Endothelial cell of umbilical vein (primary cell): ENCODE results near the gene IL2RG.
A peak's percentile ranks its signal among the peaks of the same experiment; 100 is the strongest.

Experiments
- EZH2 ChIP-seq: IDR thresholded peaks from 2 replicates; pipeline ENCODE4 v1.6.1; 2012; ENCODE audit warnings: borderline replicate concordance, low read depth, mild to moderate bottlenecking, moderate library complexity, low read length, inconsistent platforms; ENCODE audit not compliant: severe bottlenecking
- FOS ChIP-seq: IDR thresholded peaks from 2 replicates; pipeline ENCODE4 v1.6.1; 2011; ENCODE audit warnings: mild to moderate bottlenecking, low read length, moderate library complexity, borderline replicate concordance; ENCODE audit not compliant: insufficient read depth
- GATA2 ChIP-seq: IDR thresholded peaks from 2 replicates; pipeline ENCODE4 v1.7.0; 2011; ENCODE audit warnings: low read depth, mild to moderate bottlenecking, moderate library complexity, mixed read lengths, low read length; ENCODE audit not compliant: insufficient read length, insufficient read depth
- JUN ChIP-seq: IDR thresholded peaks from 2 replicates; pipeline ENCODE4 v1.6.1; 2011; ENCODE audit warnings: borderline replicate concordance, low read depth; ENCODE audit not compliant: insufficient read length, insufficient read depth
- MYC ChIP-seq: IDR thresholded peaks from one replicate; pipeline ENCODE4 v1.6.1; 2011; ENCODE audit warnings: mild to moderate bottlenecking, low read depth, low read length
- POLR2A ChIP-seq: IDR thresholded peaks from 2 replicates; pipeline ENCODE4 v1.6.1; 2012; ENCODE audit warnings: low read depth, mild to moderate bottlenecking, control low read depth, low read length
- POLR2AphosphoS5 ChIP-seq: IDR thresholded peaks from 2 replicates; pipeline ENCODE4 v1.6.1; 2012; ENCODE audit warnings: low read depth, mild to moderate bottlenecking, control low read depth, low read length, moderate library complexity; ENCODE audit not compliant: insufficient read depth
- TF ChIP-seq, protein P1 (sequence below), 2 donors: IDR thresholded peaks; 1 replicate in 1 of 2; 2 replicates in 1 of 2; pipeline ENCODE4 v1.5.1; 2011; ENCODE audit warnings: low read length in 2 of 2, mild to moderate bottlenecking in 2 of 2, moderate library complexity in 2 of 2, control low read depth in 1 of 2, inconsistent platforms in 1 of 2, low read depth in 1 of 2; ENCODE audit not compliant: insufficient read depth in 1 of 2; ENCODE audit errors: extremely low read depth in 1 of 2
- TF ChIP-seq, protein P2 (sequence below): IDR thresholded peaks from 2 replicates; pipeline ENCODE4 v1.6.1; 2011; ENCODE audit not compliant: insufficient read depth, insufficient read length

DNA sequence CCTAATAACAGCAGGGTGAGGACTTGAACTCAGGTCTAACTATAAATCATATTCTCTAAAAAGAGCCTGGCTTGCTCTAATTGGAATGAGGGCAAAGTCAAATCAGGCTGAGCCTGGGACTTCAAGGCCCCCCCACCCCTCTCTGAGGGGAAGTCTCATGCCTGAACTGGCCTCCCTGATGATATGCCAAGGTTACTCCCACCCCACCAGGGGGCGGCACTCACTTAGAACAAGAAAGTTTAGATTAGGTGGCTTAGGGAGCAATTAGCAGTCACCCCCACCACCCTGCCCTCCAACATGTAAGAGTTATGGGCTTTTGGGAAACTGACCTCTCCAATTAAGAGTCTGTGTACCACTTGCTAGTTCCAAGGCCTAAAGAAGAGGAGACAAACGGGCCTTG lies 13.1 kb downstream of the IL2RG start:
- TF ChIP-seq POLR2AphosphoS5, result no peak
- TF ChIP-seq MYC, result no peak
- TF ChIP-seq, protein P1, sequence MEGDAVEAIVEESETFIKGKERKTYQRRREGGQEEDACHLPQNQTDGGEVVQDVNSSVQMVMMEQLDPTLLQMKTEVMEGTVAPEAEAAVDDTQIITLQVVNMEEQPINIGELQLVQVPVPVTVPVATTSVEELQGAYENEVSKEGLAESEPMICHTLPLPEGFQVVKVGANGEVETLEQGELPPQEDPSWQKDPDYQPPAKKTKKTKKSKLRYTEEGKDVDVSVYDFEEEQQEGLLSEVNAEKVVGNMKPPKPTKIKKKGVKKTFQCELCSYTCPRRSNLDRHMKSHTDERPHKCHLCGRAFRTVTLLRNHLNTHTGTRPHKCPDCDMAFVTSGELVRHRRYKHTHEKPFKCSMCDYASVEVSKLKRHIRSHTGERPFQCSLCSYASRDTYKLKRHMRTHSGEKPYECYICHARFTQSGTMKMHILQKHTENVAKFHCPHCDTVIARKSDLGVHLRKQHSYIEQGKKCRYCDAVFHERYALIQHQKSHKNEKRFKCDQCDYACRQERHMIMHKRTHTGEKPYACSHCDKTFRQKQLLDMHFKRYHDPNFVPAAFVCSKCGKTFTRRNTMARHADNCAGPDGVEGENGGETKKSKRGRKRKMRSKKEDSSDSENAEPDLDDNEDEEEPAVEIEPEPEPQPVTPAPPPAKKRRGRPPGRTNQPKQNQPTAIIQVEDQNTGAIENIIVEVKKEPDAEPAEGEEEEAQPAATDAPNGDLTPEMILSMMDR (IDR thresholded peaks at IDR 0.05; ENCODE audit: extremely low read depth in 1 of 2, insufficient read depth in 1 of 2, low read depth in 1 of 2, low read length in 2 of 2), result peak; percentile 41 to 49
- no peak for TF ChIP-seq POLR2A
- TF ChIP-seq, protein P2, sequence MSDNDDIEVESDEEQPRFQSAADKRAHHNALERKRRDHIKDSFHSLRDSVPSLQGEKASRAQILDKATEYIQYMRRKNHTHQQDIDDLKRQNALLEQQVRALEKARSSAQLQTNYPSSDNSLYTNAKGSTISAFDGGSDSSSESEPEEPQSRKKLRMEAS, result no peak
- TF ChIP-seq EZH2, result no peak
- no peak for TF ChIP-seq JUN
- no peak for TF ChIP-seq FOS
- no peak for TF ChIP-seq GATA2
